Fibroblast of the aortic adventitia (primary cell): ENCODE measurements around the gene TMPRSS6. TPM values are rescaled to one million over a fixed set of nuclear protein-coding genes. Genes with fewer than 3 reads are reported as not detected.

Experiments
- DNase-seq: peaks from one replicate; pipeline ENCODE4 v3.0.0-alpha.2; 2010; ENCODE audit warnings: low read depth
- H3K4me3 ChIP-seq: 2 replicates; pipeline ENCODE4 v1.5.1; 2011; ENCODE audit warnings: low read depth, mild to moderate bottlenecking, control low read depth, low read length, moderate library complexity
- total RNA-seq: library from RNA; depleted of rRNA; stranded (reverse); fragments of >200 nt; gene quantifications from 2 replicates; pipeline ENCODE4 v1.2.3, GENCODE V29; 2012; ENCODE audit warnings: low replicate concordance
- TF ChIP-seq, protein P1 (sequence below): IDR thresholded peaks from 2 replicates; pipeline ENCODE4 v1.5.1; 2011; ENCODE audit warnings: mild to moderate bottlenecking, low read length, control low read depth, inconsistent platforms; ENCODE audit not compliant: insufficient read depth

TMPRSS6 gene
- total RNA-seq, 1 donor = not detected

DNA sequence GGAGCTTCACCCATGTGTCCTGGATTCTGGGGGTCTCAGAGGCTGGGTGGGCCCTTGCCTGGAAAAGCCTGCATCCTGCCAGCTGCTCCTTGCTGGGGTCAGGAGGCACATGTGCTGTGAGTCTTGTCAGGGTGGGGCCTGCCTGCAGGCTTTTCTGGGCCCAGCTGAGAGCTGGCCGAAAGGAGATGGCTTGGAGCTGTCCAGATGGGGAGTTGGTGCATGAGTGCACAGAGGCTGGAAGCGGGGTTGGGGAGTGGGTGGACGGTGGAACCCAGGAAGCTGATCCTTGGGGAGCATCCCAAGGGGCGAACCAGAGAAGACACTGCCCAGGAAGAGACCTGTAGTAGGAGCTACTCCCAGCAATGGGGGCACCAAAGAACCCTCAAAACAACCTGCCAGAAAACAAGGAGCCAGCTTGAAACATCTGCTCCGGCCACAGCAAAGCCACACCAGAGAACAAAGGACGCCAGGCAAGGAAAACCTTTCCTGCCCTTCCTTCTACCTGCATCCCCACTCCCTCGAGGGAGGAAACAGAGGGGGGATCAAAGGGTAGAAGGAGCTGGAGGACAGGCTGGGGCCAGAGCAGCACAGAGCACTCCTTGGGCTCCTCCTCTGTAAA, 66.2 kb downstream of the TMPRSS6 start:
- DNase-seq = no peak
- TF ChIP-seq, protein P1, sequence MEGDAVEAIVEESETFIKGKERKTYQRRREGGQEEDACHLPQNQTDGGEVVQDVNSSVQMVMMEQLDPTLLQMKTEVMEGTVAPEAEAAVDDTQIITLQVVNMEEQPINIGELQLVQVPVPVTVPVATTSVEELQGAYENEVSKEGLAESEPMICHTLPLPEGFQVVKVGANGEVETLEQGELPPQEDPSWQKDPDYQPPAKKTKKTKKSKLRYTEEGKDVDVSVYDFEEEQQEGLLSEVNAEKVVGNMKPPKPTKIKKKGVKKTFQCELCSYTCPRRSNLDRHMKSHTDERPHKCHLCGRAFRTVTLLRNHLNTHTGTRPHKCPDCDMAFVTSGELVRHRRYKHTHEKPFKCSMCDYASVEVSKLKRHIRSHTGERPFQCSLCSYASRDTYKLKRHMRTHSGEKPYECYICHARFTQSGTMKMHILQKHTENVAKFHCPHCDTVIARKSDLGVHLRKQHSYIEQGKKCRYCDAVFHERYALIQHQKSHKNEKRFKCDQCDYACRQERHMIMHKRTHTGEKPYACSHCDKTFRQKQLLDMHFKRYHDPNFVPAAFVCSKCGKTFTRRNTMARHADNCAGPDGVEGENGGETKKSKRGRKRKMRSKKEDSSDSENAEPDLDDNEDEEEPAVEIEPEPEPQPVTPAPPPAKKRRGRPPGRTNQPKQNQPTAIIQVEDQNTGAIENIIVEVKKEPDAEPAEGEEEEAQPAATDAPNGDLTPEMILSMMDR = no peak
- no peak overlapping the region for H3K4me3 ChIP-seq

GRCh38 chr22:37039466-37039865, 70.0 kb downstream of the TMPRSS6 start:
- no peak for DNase-seq
- TF ChIP-seq, protein P1 = no peak

DNA sequence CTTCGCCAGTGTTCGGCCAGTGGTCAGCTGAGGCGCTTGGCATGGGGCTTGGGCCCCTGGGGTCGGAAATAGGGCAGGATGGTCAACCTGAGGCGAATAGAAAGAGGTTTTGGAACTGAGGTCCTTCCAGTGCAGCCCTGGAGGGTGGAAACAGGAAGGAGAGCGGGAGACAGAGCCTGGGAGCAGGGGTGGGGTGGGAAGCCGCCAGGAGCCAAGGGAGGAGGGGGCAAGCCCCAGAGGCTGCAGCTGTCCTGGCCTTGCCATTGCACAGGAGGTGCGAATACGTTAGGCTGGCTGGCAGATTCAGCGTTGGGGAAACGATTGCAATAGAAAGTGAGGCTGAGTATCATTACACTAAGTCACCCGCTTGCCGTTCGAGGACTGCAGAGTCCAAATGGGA, 71.8 kb downstream of the TMPRSS6 start:
- TF ChIP-seq, protein P1 = no peak
- no peak for DNase-seq
- no peak overlapping the region for H3K4me3 ChIP-seq

More at GRCh38 chr22:37039466-37039865, 70.0 kb downstream of the TMPRSS6 start:
- H3K4me3 ChIP-seq = no peak overlapping the region

DNA sequence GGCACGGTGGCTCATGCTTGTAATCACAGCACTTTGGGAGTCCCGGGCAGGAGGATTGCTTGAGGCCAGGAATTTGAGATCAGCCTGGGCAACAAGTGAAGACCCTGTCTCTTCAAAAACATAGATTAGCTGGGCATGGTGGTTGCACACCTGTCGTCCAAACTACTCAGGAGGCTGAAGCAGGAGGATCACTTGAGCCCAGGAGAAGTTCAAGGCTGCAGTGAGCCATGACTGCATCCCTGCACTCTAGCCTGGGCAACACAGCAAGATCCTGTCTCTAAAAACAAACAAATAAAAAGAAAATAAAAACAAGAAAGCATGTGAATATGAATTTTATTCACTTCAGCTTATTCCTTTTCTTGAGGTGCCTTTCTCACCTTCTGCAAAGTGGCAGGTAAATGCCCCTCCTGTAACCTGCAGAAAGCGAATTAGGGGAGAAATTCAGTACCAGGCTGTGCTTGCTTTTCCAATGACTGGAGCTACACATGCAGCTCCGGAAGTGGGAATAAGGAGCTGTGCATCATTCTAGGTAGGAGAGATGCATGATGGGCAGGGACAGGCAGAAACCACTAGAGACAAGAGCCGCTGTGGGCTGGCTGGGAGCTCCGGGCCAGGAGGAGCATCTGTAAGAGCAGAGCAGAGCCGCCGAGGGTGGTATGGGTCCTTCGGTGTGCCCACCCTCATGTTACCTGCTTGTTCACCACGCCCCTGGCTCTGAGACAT, 72.7 kb downstream of the TMPRSS6 start:
- DNase-seq = no peak
- TF ChIP-seq, protein P1 = no peak
- no peak overlapping the region for H3K4me3 ChIP-seq

- TF ChIP-seq, protein P1 = no peak
- DNase-seq = no peak
- no peak overlapping the region for H3K4me3 ChIP-seq
Measured at GRCh38 chr22:37033605-37034430, 75.7 kb downstream of the TMPRSS6 start.

- DNase-seq = peak; percentile 85
- H3K4me3 ChIP-seq = no peak overlapping the region
- TF ChIP-seq, protein P1 = no peak
Measured at GRCh38 chr22:37032535-37033460, 76.7 kb downstream of the TMPRSS6 start.
